K562 (cell line): ENCODE results near the gene ROR2. TPM values are rescaled to one million over a fixed set of nuclear protein-coding genes. Genes with fewer than 3 reads are reported as not detected.

Source experiments
- ATAC-seq: fragments of 200-7000 bp; cut with Tn5 transposase; 3 replicates; pipeline ENCODE4 v1.9.1; 2020; ENCODE audit warnings: moderate library complexity
- BruUV-seq: library from RNA; stranded (reverse); fragments of 400-500 nt; replicated peaks from 2 replicates; lab custom pipeline; 2021; lab: Mats Ljungman, UMichigan
- CTCF ChIA-PET: fragments of 300-600 bp; formaldehyde crosslinking; extraction: SDS; loops from one replicate; lab custom pipeline; 2021; ENCODE audit warnings: low intra/inter-chr PET ratio; lab: Yijun Ruan, JAX
- POLR2A ChIA-PET: fragments of 300-600, 350-650 bp; sonication (Branson Sonifier 250); formaldehyde crosslinking; extraction: SDS; loops from one replicate; lab custom pipeline; 2021; ENCODE audit warnings: antibody characterized with exemption, inconsistent platforms; lab: Yijun Ruan, JAX
- DNase-seq, 4 experiments: peaks; one replicate each; pipeline versions ENCODE4 v3.0.0 to v3.0.0-alpha.2; 2011 to 2018; ENCODE audit warnings: low spot score in 3 of 4, mixed read lengths in 3 of 4; ENCODE audit errors: extremely low read depth in 1 of 4
- FAIRE-seq: peaks from 2 replicates; lab custom pipeline; 2011; peaks lifted over from hg19 to GRCh38; lab: Jason Lieb, UNC
- H2AFZ ChIP-seq: 2 replicates; pipeline ENCODE4 v1.6.0; 2011; ENCODE audit warnings: low read depth, low read length, control low read depth, inconsistent platforms
- H3K27ac ChIP-seq: fragments of 200-600 bp; 3 replicates; pipeline ENCODE4 v1.8.0; 2011; ENCODE audit warnings: low read depth, mild to moderate bottlenecking, control low read depth, inconsistent platforms, low read length, moderate library complexity, mixed read lengths; ENCODE audit errors: extremely low read depth
- H3K27me3 ChIP-seq, 2 experiments: fragments of 300-600 bp in 1 of 2; 2 replicates in 1 of 2; 3 replicates in 1 of 2; pipeline versions ENCODE4 v1.6.0 to v1.8.0; 2011; ENCODE audit warnings: inconsistent platforms in 2 of 2, low read length in 2 of 2, mild to moderate bottlenecking in 1 of 2, mixed read lengths in 1 of 2, moderate library complexity in 1 of 2; ENCODE audit not compliant: control insufficient read depth in 2 of 2, insufficient read depth in 2 of 2
- H3K36me3 ChIP-seq: fragments of 300-600 bp; 3 replicates; pipeline ENCODE4 v1.8.0; 2011; ENCODE audit warnings: mild to moderate bottlenecking, low read length, inconsistent platforms; ENCODE audit not compliant: control insufficient read depth, insufficient read depth
- H3K4me1 ChIP-seq, 2 experiments: fragments of 200-600 bp in 1 of 2; replicated peaks in 1 of 2; 2 replicates in 1 of 2; 3 replicates in 1 of 2; pipeline versions ENCODE4 v1.5.1 to v1.8.0; 2011; ENCODE audit warnings: inconsistent platforms in 2 of 2, low read length in 2 of 2, mild to moderate bottlenecking in 1 of 2, mixed read lengths in 1 of 2, moderate library complexity in 1 of 2; ENCODE audit not compliant: control insufficient read depth in 2 of 2, insufficient read depth in 2 of 2
- H3K4me2 ChIP-seq: 2 replicates; pipeline ENCODE4 v1.6.1; 2011; ENCODE audit warnings: low read length, control low read depth, inconsistent platforms, mixed read lengths; ENCODE audit not compliant: insufficient read depth
- H3K4me3 ChIP-seq: fragments of 200-600 bp; sonication (generic), shearing (Covaris generic); 2 replicates; pipeline ENCODE4 v1.5.1; 2016; ENCODE audit warnings: control low read depth, inconsistent platforms
- H3K79me2 ChIP-seq: fragments of 200-600 bp; 3 replicates; pipeline ENCODE4 v1.8.0; 2011; ENCODE audit warnings: low read length, inconsistent platforms; ENCODE audit not compliant: control insufficient read depth, insufficient read depth
- H3K9ac ChIP-seq, 2 experiments: 2 replicates each; pipeline versions ENCODE4 v1.6.0 to v1.6.1; 2011; ENCODE audit warnings: low read depth in 2 of 2, low read length in 2 of 2, control low read depth in 1 of 2, inconsistent platforms in 1 of 2, mild to moderate bottlenecking in 1 of 2, mixed read lengths in 1 of 2; ENCODE audit not compliant: insufficient read depth in 1 of 2
- H3K9me1 ChIP-seq: one replicate; pipeline ENCODE4 v1.6.0; 2011; ENCODE audit warnings: inconsistent platforms, mild to moderate bottlenecking, low read length, moderate library complexity; ENCODE audit not compliant: control insufficient read depth, insufficient read depth
- H3K9me3 ChIP-seq: replicated peaks from 2 replicates; pipeline ENCODE4 v1.5.1; 2011; ENCODE audit warnings: low read depth, low read length, inconsistent platforms; ENCODE audit not compliant: control insufficient read depth, insufficient read depth
- H4K20me1 ChIP-seq: replicated peaks from 2 replicates; pipeline ENCODE4 v1.6.1; 2011; ENCODE audit warnings: low read length, inconsistent platforms, mixed read lengths; ENCODE audit not compliant: control insufficient read depth, insufficient read depth
- PBX2 ChIP-seq, 2 experiments: IDR thresholded peaks in 1 of 2; conservative IDR thresholded peaks in 1 of 2; 2 replicates each; pipeline ENCODE4 v1.6.1; 2016; ENCODE audit warnings: low read depth in 2 of 2, mild to moderate bottlenecking in 1 of 2, missing compliant biosample characterization in 1 of 2, missing genetic modification characterization in 1 of 2, moderate library complexity in 1 of 2
- SMAD3 ChIP-seq: fragments of 450-650 bp; formaldehyde crosslinking; conservative IDR thresholded peaks from 2 replicates; pipeline ENCODE4 v1.4.0; 2020; ENCODE audit warnings: mild to moderate bottlenecking
- WGBS: fragments of 100-300 bp; shearing (Covaris generic); methylation state at CpG from one replicate; pipeline ENCODE4 v1.1.6; 2016; ENCODE audit warnings: low coverage, mixed read lengths; ENCODE audit not compliant: insufficient coverage; ENCODE audit errors: missing lambda C conversion rate; 5-methylcytosine and 5-hydroxymethylcytosine counted together
- in situ Hi-C: fragments of 300-500 bp; cut with MboI; formaldehyde crosslinking; loops from 4 replicates; pipeline ENCODE4 v1.15.0; 2018; ENCODE audit warnings: inconsistent platforms, mixed read lengths
- intact Hi-C: fragments of 100-400 bp; cut with micrococcal nuclease; formaldehyde crosslinking; loops from 2 replicates; pipeline ENCODE4 v1.14.2; 2022
- polyA plus RNA-seq, 8 experiments: library from polyadenylated mRNA; depleted of rRNA in 4 of 8; stranded (reverse) in 5 of 8; unstranded in 3 of 8; fragments of >200 nt; fragmentation: Nextera tagmentation in 2 of 8; fragmentation: Illumina TruSeq in 1 of 8; extraction: Ambion mirVana in 2 of 8; extraction: Trizol in 1 of 8; gene quantifications; 2 replicates each; pipeline versions ENCODE4 v1.2.1 to v1.2.3, GENCODE V29; 2011 to 2014; ENCODE audit warnings: inconsistent platforms in 1 of 8, missing spikeins in 1 of 8
- total RNA-seq, 7 experiments: library from RNA; depleted of rRNA in 6 of 7; stranded (reverse); fragments of >200 nt in 6 of 7; fragmentation: Illumina TruSeq in 2 of 7; extraction: Trizol in 2 of 7; gene quantifications; 2 replicates each; pipeline versions ENCODE4 v1.2.1 to v1.2.3, GENCODE V29; 2011 to 2021; ENCODE audit warnings: low replicate concordance in 1 of 7

ROR2 gene
- total and polyA plus RNA-seq, 9 of the 15 experiments (the other 6 are each of a cell fraction or from before 2014, with no cell fraction given): 5.6 to 33.8 (median 15.3) TPM

DNA sequence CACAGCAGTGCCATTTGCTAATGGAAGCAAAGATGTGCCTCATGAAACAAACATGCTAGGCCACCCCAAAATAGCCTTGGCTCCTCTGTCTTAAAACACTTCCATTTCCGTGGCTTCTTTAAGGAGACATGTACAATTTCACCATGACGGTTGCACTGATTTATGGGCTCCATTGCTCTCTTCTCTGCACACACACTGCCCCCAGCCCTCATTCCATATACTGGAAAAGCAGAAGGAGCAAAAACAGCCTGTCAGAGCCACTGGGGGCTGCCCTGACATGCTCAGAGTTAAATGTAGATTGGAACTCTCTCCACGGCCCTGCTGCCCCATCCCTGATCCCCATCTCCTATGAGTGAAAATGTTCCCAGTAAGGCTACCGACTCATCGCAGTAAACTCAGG, 114.8 kb downstream of the ROR2 start:
- Histone ChIP-seq H3K36me3 (0 out of 3 replicates have a peak, but pooled peaks cover 3% of the 10 kb centered on the region), H4K20me1 (peaks cover 28% of the 10 kb centered on the region), H3K9ac (no peak overlapping the region; a peak in 1 of 4 replicates), H3K9me1 (no peaks in the 10 kb centered on the region), H3K9me3 (no peaks in the 10 kb centered on the region), H3K4me3 (no peak overlapping the region), H3K79me2 (peaks cover 62% of the 10 kb centered on the region), H3K4me1 (peaks cover 14 to 33% of the 10 kb centered on the region in 2 experiments; a peak in 4 of 5 replicates), H3K27me3 (no peaks in the 10 kb centered on the region), H2AFZ (no peak overlapping the region), H3K27ac (no peak overlapping the region), H3K4me2 (no peak overlapping the region)
- BruUV-seq: no TSS peak
- CTCF ChIA-PET: no interaction called here
- 55% methylated on average over 5 of the region's 5 CpGs for WGBS
- FAIRE-seq: no peak
- no peak for ATAC-seq
- POLR2A ChIA-PET: interaction anchor here (0.7 to 1.7 kb wide), 2 partner anchors 8 to 292 kb away, joined by 4 to 5 read pairs; no protein-coding TSS in a partner anchor
- DNase-seq: no peak
- no peak for TF ChIP-seq PBX2 (CRISPR knock-in tag; IDR thresholded peaks at IDR 0.05; ENCODE audit: low read depth)
- 0 out of 2 replicates have a peak, but pooled peaks have one; percentile 23 for TF ChIP-seq PBX2 (tag; conservative IDR thresholded peaks at IDR 0.05; ENCODE audit: low read depth)
- TF ChIP-seq SMAD3: no peak
- intact Hi-C loops (no loop called here), in situ Hi-C loops (no loop called here)
